ENCODE results near the gene FNDC3B. TPM values are rescaled to one million over a fixed set of nuclear protein-coding genes. Genes with fewer than 3 reads are reported as not detected.

Gene FNDC3B
- total RNA-seq, 4 donors from 2014 or later, result 114 to 217 (median 164) TPM

GRCh38 chr3:172068977-172069376 is 29.6 kb downstream of the FNDC3B start:
- no peak for TF ChIP-seq CTCF (IDR thresholded peaks at IDR 0.05)
- ATAC-seq (ENCODE audit: low FRiP score), result no peak
- no peak for DNase-seq (ENCODE audit: low spot score)

- ATAC-seq (ENCODE audit: low FRiP score) (no peak), DNase-seq (ENCODE audit: low spot score) (no peak)
- no peak for TF ChIP-seq CTCF (IDR thresholded peaks at IDR 0.05)
These were observed 30.1 kb downstream of the FNDC3B start for GRCh38 chr3:172069478-172069877.

- TF ChIP-seq CTCF (IDR thresholded peaks at IDR 0.05), result no peak
- ATAC-seq (ENCODE audit: low FRiP score), result no peak
- no peak for DNase-seq (ENCODE audit: low spot score)
These were observed 30.9 kb downstream of the FNDC3B start for GRCh38 chr3:172070269-172070668.

GRCh38 chr3:172070802-172071201 is 31.4 kb downstream of the FNDC3B start:
- DNase-seq (ENCODE audit: low spot score), result no peak
- ATAC-seq (ENCODE audit: low FRiP score), result no peak
- no peak for TF ChIP-seq CTCF (IDR thresholded peaks at IDR 0.05)

GRCh38 chr3:172071780-172072330 is 32.5 kb downstream of the FNDC3B start:
- TF ChIP-seq CTCF (IDR thresholded peaks at IDR 0.05), result no peak
- ATAC-seq (ENCODE audit: low FRiP score) (no peak), DNase-seq (ENCODE audit: low spot score) (no peak)

- DNase-seq (ENCODE audit: low spot score) (no peak), ATAC-seq (ENCODE audit: low FRiP score) (no peak)
- no peak for TF ChIP-seq CTCF (IDR thresholded peaks at IDR 0.05)
These were observed 33.2 kb downstream of the FNDC3B start for GRCh38 chr3:172072543-172072942.

- no peak for ATAC-seq (ENCODE audit: low FRiP score)
- no peak for TF ChIP-seq CTCF (IDR thresholded peaks at IDR 0.05)
- DNase-seq (ENCODE audit: low spot score), result no peak
These were observed 34.0 kb downstream of the FNDC3B start for GRCh38 chr3:172073262-172073915.

All from omental fat pad (tissue), 4 donors.